GM12878 (cell line): ENCODE measurements around the gene CACNA2D2. TPM values are rescaled to one million over a fixed set of nuclear protein-coding genes. Genes with fewer than 3 reads are reported as not detected.

ENCODE experiments used
- ATAC-seq: fragments of 200-7000 bp; cut with Tn5 transposase; 3 replicates; pipeline ENCODE4 v1.9.1; 2020; ENCODE audit warnings: mild to moderate bottlenecking, moderate library complexity
- BruUV-seq: library from RNA; stranded (reverse); fragments of 400-500 nt; replicated peaks from 2 replicates; lab custom pipeline; 2021; lab: Mats Ljungman, UMichigan
- CTCF ChIA-PET: fragments of 300-600 bp; sonication (Branson Sonifier 250); formaldehyde crosslinking; extraction: SDS; loops from one replicate; lab custom pipeline; 2021; ENCODE audit warnings: inconsistent platforms; lab: Yijun Ruan, JAX
- POLR2A ChIA-PET: fragments of 350-600 bp; formaldehyde crosslinking; extraction: SDS; loops from one replicate; lab custom pipeline; 2021; ENCODE audit warnings: inconsistent platforms; lab: Charles Lee
- RAD21 ChIA-PET: fragments of 300-600 bp; sonication (Branson Sonifier 250); formaldehyde crosslinking; loops from one replicate; lab custom pipeline; 2023; ENCODE audit warnings: antibody characterized with exemption; ENCODE audit not compliant: unreplicated experiment; lab: Charles Lee
- SMC1A ChIA-PET: fragments of 300-600 bp; sonication (Branson Sonifier 250); formaldehyde crosslinking; loops from one replicate; lab custom pipeline; 2023; ENCODE audit not compliant: unreplicated experiment, uncharacterized antibody; lab: Charles Lee
- DNase-seq: peaks from one replicate; pipeline ENCODE4 v3.0.0-alpha.2; 2011; ENCODE audit warnings: low read depth, low spot score
- FAIRE-seq: peaks from 3 replicates; lab custom pipeline; 2011; peaks lifted over from hg19 to GRCh38; lab: Jason Lieb, UNC
- H2AFZ ChIP-seq: 2 replicates; pipeline ENCODE4 v1.6.0; 2011; ENCODE audit warnings: low read depth, low read length, control low read depth; ENCODE audit not compliant: control insufficient read depth
- H3K27ac ChIP-seq: 2 replicates; pipeline ENCODE4 v1.5.1; 2011; ENCODE audit warnings: control low read depth; ENCODE audit not compliant: control insufficient read depth, insufficient read depth
- H3K27me3 ChIP-seq, 2 experiments: replicated peaks in 1 of 2; 2 replicates each; pipeline versions ENCODE4 v1.6.0 to v1.6.1; 2011; ENCODE audit warnings: low read length in 1 of 2; ENCODE audit not compliant: control insufficient read depth in 2 of 2, insufficient read depth in 2 of 2
- H3K36me3 ChIP-seq, 2 experiments: 2 replicates each; pipeline ENCODE4 v1.5.1; 2011; ENCODE audit warnings: low read length in 1 of 2; ENCODE audit not compliant: control insufficient read depth in 2 of 2, insufficient read depth in 2 of 2
- H3K4me1 ChIP-seq: 2 replicates; pipeline ENCODE4 v1.6.1; 2011; ENCODE audit warnings: mild to moderate bottlenecking, low read length, moderate library complexity, mixed read lengths; ENCODE audit not compliant: control insufficient read depth, insufficient read depth
- H3K4me2 ChIP-seq: 2 replicates; pipeline ENCODE4 v1.6.0; 2011; ENCODE audit warnings: control low read depth; ENCODE audit not compliant: control insufficient read depth, insufficient read depth
- H3K4me3 ChIP-seq: fragments of 200-600 bp; sonication (generic); 2 replicates; pipeline ENCODE4 v1.5.1; 2016
- H3K79me2 ChIP-seq: 2 replicates; pipeline ENCODE4 v1.6.0; 2011; ENCODE audit warnings: low read length; ENCODE audit not compliant: control insufficient read depth, insufficient read depth
- H3K9ac ChIP-seq: 2 replicates; pipeline ENCODE4 v1.8.0; 2011; ENCODE audit warnings: low read length, control low read depth, mixed read lengths; ENCODE audit not compliant: control insufficient read depth, insufficient read depth
- H3K9me3 ChIP-seq: replicated peaks from 3 replicates; pipeline ENCODE4 v1.5.1; 2011; ENCODE audit warnings: mild to moderate bottlenecking, low read length; ENCODE audit not compliant: control insufficient read depth, insufficient read depth
- H4K20me1 ChIP-seq: 2 replicates; pipeline ENCODE4 v1.6.0; 2011; ENCODE audit not compliant: control insufficient read depth, insufficient read depth
- ATF2 ChIP-seq: IDR thresholded peaks from 2 replicates; pipeline ENCODE4 v1.6.1; 2012; ENCODE audit warnings: low read length, inconsistent platforms
- CREB1 ChIP-seq: IDR thresholded peaks from 2 replicates; pipeline ENCODE4 v1.6.1; 2012; ENCODE audit warnings: low read depth, mild to moderate bottlenecking, inconsistent platforms
- E2F4 ChIP-seq: IDR thresholded peaks from 2 replicates; pipeline ENCODE4 v1.6.1; 2012; ENCODE audit warnings: low read depth, low read length, improper control_type of control experiment
- ESRRA ChIP-seq: IDR thresholded peaks from 2 replicates; pipeline ENCODE4 v1.6.1; 2012; ENCODE audit warnings: mild to moderate bottlenecking, low read length, improper control_type of control experiment
- FOXM1 ChIP-seq: IDR thresholded peaks from 2 replicates; pipeline ENCODE4 v1.6.1; 2012; ENCODE audit warnings: low read depth, mild to moderate bottlenecking, inconsistent platforms, low read length, moderate library complexity
- GABPA ChIP-seq: IDR thresholded peaks from 2 replicates; pipeline ENCODE4 v1.6.1; 2014; ENCODE audit warnings: antibody characterized with exemption, low read depth, mild to moderate bottlenecking, inconsistent platforms
- HSF1 ChIP-seq: fragments of 150-350 bp; IDR thresholded peaks from 2 replicates; pipeline ENCODE4 v1.6.1; 2014; ENCODE audit warnings: mild to moderate bottlenecking, low read depth, low read length
- JUNB ChIP-seq: IDR thresholded peaks from 2 replicates; pipeline ENCODE4 v1.6.1; 2016; ENCODE audit warnings: antibody characterized with exemption, mild to moderate bottlenecking
- MLLT1 ChIP-seq: fragments of 450-650 bp; IDR thresholded peaks from 2 replicates; pipeline ENCODE4 v1.6.1; 2016; ENCODE audit warnings: mild to moderate bottlenecking
- NFYA ChIP-seq: IDR thresholded peaks from 2 replicates; pipeline ENCODE4 v1.6.1; 2011; ENCODE audit warnings: low read depth, mild to moderate bottlenecking, low read length, improper control_type of control experiment, borderline replicate concordance
- RBBP5 ChIP-seq: fragments of 200-600 bp; sonication (generic); conservative IDR thresholded peaks from 2 replicates; pipeline ENCODE4 v1.6.1; 2016
- RCOR1 ChIP-seq: conservative IDR thresholded peaks from 2 replicates; pipeline ENCODE4 v1.6.1; 2012; ENCODE audit warnings: low read depth, low read length, improper control_type of control experiment
- RELA ChIP-seq: fragments of 450-650 bp; IDR thresholded peaks from 2 replicates; pipeline ENCODE4 v1.8.0; 2014; ENCODE audit warnings: borderline replicate concordance; ENCODE audit not compliant: partially characterized antibody
- ZBTB33 ChIP-seq: fragments of 450-650 bp; IDR thresholded peaks from 2 replicates; pipeline ENCODE4 v1.6.1; 2017; ENCODE audit warnings: mild to moderate bottlenecking
- ZNF24 ChIP-seq: fragments of 450-650 bp; IDR thresholded peaks from 2 replicates; pipeline ENCODE4 v1.6.1; 2017; ENCODE audit warnings: antibody characterized with exemption, mild to moderate bottlenecking
- WGBS: methylation state at CpG from one replicate; pipeline ENCODE4 v1.1.6; 2016; ENCODE audit warnings: low lambda C conversion rate; ENCODE audit not compliant: insufficient replicate concordance, insufficient coverage; ENCODE audit errors: missing lambda C conversion rate; 5-methylcytosine and 5-hydroxymethylcytosine counted together
- in situ Hi-C: fragments of 300-500 bp; cut with MboI; formaldehyde crosslinking; loops from 9 replicates; pipeline ENCODE4 v1.14.3; 2018; ENCODE audit warnings: mixed read lengths
- intact Hi-C: fragments of 100-400 bp; cut with micrococcal nuclease; formaldehyde crosslinking; loops from one replicate; pipeline ENCODE4 v1.14.2; 2022; ENCODE audit not compliant: unreplicated experiment
- polyA plus RNA-seq, 11 experiments: library from polyadenylated mRNA; depleted of rRNA in 4 of 11; unstranded in 6 of 11; stranded (reverse) in 5 of 11; fragments of >200 nt; fragmentation: Nextera tagmentation in 4 of 11; fragmentation: Illumina TruSeq in 1 of 11; extraction: Ambion mirVana in 4 of 11; extraction: Trizol in 1 of 11; gene quantifications; 1 replicate in 1 of 11; 2 replicates in 10 of 11; pipeline versions ENCODE4 v1.2.1 to v1.2.3, GENCODE V29; 2011 to 2016; ENCODE audit warnings: inconsistent platforms in 2 of 11, missing spikeins in 2 of 11, low read depth in 1 of 11
- total RNA-seq, 4 experiments: library from RNA; depleted of rRNA in 3 of 4; stranded (reverse); fragments of >200 nt in 3 of 4; fragmentation: Illumina TruSeq in 1 of 4; extraction: Trizol in 1 of 4; gene quantifications; 2 replicates each; pipeline versions ENCODE4 v1.2.1 to v1.2.3, GENCODE V29; 2013 to 2021

CACNA2D2 gene
- total and polyA plus RNA-seq, 10 of the 15 experiments (the other 5 are each of a cell fraction or from before 2014, with no cell fraction given) = 0.03 to 0.07 TPM; not detected in 8

- no peak for FAIRE-seq
- ChIA-PET POLR2A (interaction anchor here (1.0 kb wide), 1 partner anchor 12 kb away, joined by 3 read pairs; no protein-coding TSS in a partner anchor), SMC1A (no interaction called here), RAD21 (interaction anchor here (1.5 to 2.3 kb wide), 3 partner anchors 12 to 47 kb away, joined by 3 to 6 read pairs (median 5); partner anchors contain the start of genes IFRD2 and LSMEM2), CTCF (interaction anchor here (0.5 to 5.1 kb wide), 10 partner anchors 9 to 131 kb away, joined by 3 to 72 read pairs (median 7); partner anchors contain the start of genes HYAL1, HYAL3, IFRD2 and LSMEM2)
- Histone ChIP-seq H3K27me3 (no peaks in the 10 kb centered on the region), H3K4me1 (peaks cover 15% of the 10 kb centered on the region), H3K36me3 (peaks cover 7% of the 10 kb centered on the region in 2 experiments), H3K27ac (no peak overlapping the region), H3K4me2 (no peak overlapping the region), H3K9ac (no peak overlapping the region), H3K4me3 (no peak overlapping the region), H2AFZ (no peak overlapping the region), H3K79me2 (peaks cover 19% of the 10 kb centered on the region), H3K9me3 (no peaks in the 10 kb centered on the region), H4K20me1 (no peaks in the 10 kb centered on the region)
- no TSS peak for BruUV-seq
- no peak for TF ChIP-seq MLLT1
- TF ChIP-seq NFYA = no peak
- no peak for TF ChIP-seq ESRRA
- TF ChIP-seq RCOR1 = no peak
- TF ChIP-seq RELA = no peak
- TF ChIP-seq E2F4 = no peak
- TF ChIP-seq HSF1 = no peak
- no peak for TF ChIP-seq FOXM1
- TF ChIP-seq CREB1 = no peak
- TF ChIP-seq RBBP5 = no peak
- no peak for TF ChIP-seq ATF2
- no peak for TF ChIP-seq GABPA
- TF ChIP-seq ZNF24 = no peak
- TF ChIP-seq JUNB = no peak
- no peak for TF ChIP-seq ZBTB33
- no peak for DNase-seq
- intact Hi-C loops (no loop called here), in situ Hi-C loops (no loop called here)
- 49% methylated on average over 2 of the region's 2 CpGs for WGBS
- ATAC-seq = no peak
Observed at GRCh38 chr3:50325113-50325480, 178.3 kb downstream of the CACNA2D2 start.
